ENCODE data around the gene SULT1A3.
"Not testable (repeated sequence)": the region's sequence is repeated elsewhere in the genome, so short reads cannot be mapped to it uniquely, and the experiment has no call there.

The SULT1A3 gene

DNA sequence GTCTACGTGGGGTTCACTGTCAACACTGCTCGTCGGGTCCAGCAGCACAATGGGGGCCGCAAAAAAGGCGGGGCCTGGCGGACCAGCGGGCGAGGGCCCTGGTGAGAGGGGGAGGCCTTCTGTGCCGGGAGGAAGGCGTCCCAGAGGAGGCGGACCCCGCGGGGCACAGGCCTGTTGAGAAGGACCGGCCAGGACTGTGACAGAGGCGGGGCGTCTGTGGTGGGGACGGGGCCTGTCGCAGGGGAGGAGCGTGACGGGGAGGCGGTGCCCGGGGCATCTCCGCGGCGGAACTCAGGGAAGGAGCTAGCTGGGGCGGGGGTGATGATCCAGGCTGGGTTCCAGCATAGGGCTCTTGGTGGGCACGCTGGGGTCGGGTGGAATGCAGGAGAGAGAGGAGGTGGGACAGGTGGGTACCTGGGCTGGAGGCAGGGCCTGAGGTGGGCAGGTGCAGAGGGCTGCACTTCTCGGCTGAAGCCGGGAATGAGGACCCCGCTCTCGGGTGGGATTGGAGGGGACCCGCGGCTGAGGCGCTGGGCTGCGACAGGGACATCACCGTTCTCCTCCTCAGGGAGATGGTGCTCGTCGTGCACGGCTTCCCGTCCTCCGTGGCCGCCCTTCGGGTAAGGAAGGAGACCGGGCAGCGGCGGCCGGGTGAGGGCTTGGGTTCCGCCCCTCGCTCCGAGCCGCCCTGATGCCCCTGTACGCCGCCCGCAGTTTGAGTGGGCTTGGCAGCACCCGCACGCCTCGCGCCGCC, 4.7 kb upstream of the SULT1A3 start:
- H3K4me3 ChIP-seq (ENCODE audit: low read depth, low read length) = peak overlapping the region; percentile 61
- not testable (repeated sequence) for DNase-seq (ENCODE audit: low read depth)

DNA sequence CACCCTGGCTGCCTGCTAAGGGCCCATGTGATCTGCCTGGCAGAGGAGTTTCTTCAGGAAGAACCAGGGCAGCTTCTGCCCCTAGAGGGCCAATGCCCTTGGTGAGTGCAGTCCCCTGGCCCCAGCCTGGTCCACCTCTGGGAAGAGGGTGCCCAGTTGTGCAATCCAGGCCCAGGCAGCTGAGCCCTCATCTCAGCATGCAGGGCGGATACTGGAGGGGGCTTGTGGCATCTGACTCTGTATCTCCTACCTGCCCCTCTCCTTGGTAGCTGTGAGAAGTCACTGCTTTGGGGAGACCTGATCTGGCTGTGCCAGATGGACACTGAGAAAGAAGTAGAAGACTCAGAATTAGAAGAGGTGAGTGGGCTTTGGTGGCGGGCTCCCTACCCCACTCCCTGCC, 2.1 kb upstream of the SULT1A3 start:
- not testable (repeated sequence) for H3K4me3 ChIP-seq (ENCODE audit: low read depth, low read length); DNase-seq (ENCODE audit: low read depth)

DNA sequence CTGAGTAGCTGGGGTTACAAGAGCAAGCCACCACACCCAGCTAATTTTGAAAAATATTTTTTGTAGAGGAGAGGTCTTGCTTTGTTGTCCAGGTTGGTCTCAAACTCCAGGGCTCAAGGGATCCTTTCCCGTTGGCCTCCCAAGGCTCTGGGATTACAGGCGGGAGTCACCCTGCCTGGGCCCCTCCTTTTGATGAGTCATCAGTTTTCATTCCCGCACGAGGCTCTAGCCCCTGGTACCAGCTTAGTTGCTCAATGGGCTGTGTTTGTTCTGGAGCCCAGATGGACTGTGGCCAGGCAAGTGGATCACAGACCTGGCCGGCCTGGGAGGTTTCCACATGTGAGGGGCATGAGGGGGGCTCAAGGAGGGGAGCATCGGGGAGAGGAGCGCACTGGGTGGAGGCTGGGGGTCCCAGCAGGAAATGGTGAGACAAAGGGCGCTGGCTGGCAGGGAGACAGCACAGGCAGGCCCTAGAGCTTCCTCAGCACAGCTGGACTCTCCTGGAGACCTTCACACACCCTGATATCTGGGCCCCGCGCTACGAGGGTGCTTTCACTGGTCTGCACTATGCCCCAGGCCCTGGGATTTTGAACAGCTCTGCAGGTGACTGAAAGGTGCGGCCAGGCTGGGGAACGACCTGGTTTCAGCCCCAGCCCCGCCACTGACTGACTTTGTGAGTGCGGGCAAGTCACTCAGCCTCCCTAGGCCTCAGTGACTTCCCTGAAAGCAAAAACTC, 721 bp downstream of the SULT1A3 start:
- not testable (repeated sequence) for H3K4me3 ChIP-seq (ENCODE audit: low read depth, low read length); DNase-seq (ENCODE audit: low read depth)

DNA sequence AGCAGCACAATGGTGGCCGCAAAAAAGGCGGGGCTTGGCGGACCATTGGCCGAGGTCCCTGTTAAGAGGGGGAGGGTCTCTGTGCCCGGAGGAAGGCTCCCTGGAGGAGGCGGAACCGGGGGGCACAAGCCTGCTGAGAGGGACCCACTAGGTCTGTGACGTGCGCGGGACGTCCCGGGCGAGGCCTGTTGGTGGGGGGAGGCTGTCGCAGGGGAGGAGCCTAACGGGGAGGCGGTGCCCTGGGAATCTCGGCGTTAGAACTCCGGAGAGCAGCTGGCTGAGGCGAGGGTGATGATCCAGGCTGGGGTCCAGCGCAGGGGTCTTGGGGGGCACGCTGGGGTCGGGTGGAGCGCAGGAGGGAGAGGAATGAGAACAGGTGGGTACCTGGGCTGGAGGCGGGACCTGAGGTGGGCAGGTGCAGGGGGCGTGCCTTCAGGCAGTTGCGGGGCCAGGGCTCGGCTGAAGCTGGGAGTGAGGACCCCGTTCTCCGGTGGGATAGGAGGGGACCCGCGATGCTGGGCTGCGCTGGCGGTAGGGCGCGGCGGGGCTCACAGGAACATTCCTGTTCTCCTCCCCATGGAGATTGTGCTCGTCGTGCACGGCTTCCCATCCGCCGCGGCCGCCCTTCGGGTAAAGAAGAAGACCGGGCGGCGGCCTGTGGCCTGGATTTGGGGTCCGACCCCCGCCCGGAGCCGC, 6.6 kb downstream of the SULT1A3 start:
- DNase-seq (ENCODE audit: low read depth) = not testable (repeated sequence)
- peak overlapping the region; percentile 43 for H3K4me3 ChIP-seq (ENCODE audit: low read depth, low read length)

DNA sequence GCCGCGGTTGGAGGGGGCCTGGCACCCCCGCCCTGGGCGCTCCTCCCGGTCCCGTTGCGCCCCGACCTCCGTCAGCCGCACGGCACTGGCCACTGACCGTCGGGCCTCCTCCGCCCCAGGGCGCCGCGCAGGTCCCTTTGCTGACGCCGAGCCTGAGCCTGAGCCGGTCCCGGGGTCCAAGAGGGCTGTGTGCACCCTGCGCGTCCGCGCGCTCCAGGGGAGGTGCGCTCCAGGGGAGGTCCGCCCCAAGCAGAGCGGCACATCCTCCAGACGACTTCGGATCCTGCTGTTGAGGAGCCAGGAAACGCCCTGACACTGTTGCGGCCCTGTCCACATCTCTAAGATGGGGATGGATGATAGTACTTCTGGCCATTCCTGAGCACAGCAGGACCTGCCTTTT, 7.2 kb downstream of the SULT1A3 start:
- not testable (repeated sequence) for DNase-seq (ENCODE audit: low read depth)
- peak overlapping the region; percentile 43; the same call in 1 of the 2 replicates for H3K4me3 ChIP-seq (ENCODE audit: low read depth, low read length)

DNA sequence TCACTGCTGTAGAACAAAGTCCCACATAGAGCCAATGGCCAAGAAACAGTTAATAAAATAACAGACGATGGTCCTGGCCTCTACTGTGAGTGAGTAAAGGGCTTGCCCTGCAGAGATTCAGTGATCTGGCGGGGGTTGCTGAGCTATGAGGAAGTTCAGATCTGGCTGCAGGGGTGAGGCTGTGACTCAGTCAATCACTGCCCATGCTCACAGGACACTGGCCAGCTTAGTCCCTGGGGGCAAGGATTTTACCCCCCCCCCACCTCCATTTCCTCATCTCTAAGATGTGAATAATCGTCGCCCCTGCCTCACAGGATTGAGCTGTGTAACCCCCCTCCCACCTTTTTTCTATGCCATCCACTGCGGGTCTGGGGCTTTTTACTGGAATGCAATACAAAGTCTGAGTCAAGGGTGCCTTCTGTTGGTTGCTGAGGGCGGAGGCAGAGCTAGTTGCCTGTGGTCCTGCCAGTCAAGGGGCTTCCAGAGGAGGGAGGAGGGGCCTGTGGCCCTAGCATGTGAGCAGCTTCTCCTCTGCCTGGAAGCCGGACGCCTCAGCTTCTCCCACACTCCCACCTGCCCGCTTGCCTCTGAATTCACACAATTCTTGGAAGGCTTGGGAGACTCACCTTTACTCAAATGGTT, 8.1 kb downstream of the SULT1A3 start:
- not testable (repeated sequence) for H3K4me3 ChIP-seq (ENCODE audit: low read depth, low read length); DNase-seq (ENCODE audit: low read depth)

DNA sequence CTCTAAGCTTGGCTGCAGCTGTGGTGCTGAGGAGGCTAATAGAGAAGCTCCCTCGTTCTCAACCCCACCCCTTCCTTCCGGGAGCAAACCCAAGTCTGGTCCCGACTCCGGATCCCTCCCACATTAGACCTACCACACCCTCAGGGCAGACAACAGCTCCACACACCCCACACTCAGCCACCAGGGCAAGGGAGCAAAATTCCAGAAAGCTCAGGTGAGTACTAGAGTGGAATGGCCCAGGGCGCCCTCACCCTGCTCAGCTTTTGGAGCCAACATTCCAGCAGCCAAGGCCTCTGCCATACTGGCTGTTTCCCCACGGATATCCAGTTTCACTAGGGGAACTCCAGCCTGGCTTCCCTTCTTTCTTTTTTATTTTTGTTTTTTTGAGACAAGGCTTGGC, 10.0 kb downstream of the SULT1A3 start:
- H3K4me3 ChIP-seq (ENCODE audit: low read depth, low read length); DNase-seq (ENCODE audit: low read depth): not testable (repeated sequence)

DNA sequence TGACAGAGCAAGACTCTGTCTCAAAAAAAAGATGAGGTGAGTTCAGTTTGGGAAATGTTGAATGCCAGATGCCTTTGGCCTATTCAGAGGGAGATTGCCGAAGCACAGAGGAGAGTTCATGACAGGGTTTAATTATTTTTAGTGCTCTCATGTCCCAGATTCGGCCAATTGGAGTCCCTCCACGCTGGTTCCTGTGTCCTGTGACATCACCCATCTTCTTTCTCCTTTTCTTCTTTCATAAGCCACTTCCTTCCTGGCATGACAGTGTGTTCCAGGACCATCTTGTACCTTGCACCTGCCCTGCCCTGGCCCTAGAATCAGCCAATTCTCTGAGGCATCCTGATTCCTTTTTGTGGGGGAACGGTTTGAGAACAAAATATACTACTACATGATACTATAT, 12.4 kb downstream of the SULT1A3 start:
- not testable (repeated sequence) for DNase-seq (ENCODE audit: low read depth); H3K4me3 ChIP-seq (ENCODE audit: low read depth, low read length)

DNA sequence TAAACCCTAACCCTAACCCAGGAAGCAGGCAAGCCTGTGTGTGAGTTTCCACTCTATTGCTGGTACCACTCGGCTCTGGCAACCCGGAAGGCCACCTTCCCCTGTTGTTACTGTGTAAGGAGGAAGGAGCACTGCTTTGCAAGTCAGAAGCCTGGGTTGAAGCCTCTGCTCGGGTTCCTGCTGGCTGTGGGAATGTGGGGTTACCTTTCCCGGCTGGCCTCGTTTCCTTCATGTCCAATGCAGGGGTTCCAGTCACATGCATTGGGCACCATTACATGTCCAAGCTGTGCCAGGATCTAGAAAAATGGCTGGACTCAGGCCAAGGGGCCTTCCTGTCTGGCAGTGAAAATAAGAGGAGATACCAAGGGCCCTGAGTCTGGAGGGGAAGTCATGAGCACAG, 18.0 kb downstream of the SULT1A3 start:
- H3K4me3 ChIP-seq (ENCODE audit: low read depth, low read length); DNase-seq (ENCODE audit: low read depth): not testable (repeated sequence)

DNA sequence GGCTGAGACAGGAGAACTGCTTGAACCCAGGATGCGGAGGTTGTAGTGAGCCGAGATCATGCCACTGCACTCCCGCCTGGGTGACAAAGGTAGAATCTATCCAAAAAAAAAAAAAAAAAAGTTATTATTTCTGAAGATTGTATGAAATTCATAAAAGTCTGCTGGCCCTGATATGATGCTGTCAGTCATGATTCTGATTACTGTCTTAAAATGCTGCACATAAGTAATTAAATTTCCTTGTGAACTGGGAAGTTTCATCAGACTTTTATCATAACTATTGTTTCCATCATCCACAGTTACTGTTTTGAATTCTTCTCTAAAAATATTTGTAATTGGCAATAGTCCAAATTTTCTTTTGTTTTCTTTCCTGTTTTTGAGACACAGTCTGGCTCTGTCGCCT, 49.3 kb downstream of the SULT1A3 start, which contains the start of gene NPIPB13:
Gene NPIPB13 (minus strand): TSS at position 101 of the 400 bp plus-strand sequence. CDS start 2,906 bp downstream, outside the sequence.
- H3K4me3 ChIP-seq (ENCODE audit: low read depth, low read length); DNase-seq (ENCODE audit: low read depth): not testable (repeated sequence)

Data from GM12864 (cell line).